Esophagus muscularis mucosa (tissue), 4 donors: Measurements from ENCODE around the gene ZKSCAN3.

Experiments
- EP300 ChIP-seq: sonication (generic); formaldehyde crosslinking; IDR thresholded peaks from one replicate; pipeline ENCODE4 v1.6.1; 2017; ENCODE audit warnings: antibody characterized with exemption
- POLR2AphosphoS5 ChIP-seq, 2 donors: sonication (generic); formaldehyde crosslinking; IDR thresholded peaks; one replicate each; pipeline ENCODE4 v1.6.1; 2017; ENCODE audit warnings: antibody characterized with exemption in 2 of 2
- TF ChIP-seq, protein P1 (sequence below), 3 experiments: fragments of 200-600 bp in 2 of 3; fragments of 450-650 bp in 1 of 3; sonication (generic) in 2 of 3; IDR thresholded peaks; one replicate each; pipeline ENCODE4 v1.5.1; 2017 to 2019; ENCODE audit warnings: antibody characterized with exemption in 3 of 3, mild to moderate bottlenecking in 2 of 3, moderate library complexity in 1 of 3

DNA sequence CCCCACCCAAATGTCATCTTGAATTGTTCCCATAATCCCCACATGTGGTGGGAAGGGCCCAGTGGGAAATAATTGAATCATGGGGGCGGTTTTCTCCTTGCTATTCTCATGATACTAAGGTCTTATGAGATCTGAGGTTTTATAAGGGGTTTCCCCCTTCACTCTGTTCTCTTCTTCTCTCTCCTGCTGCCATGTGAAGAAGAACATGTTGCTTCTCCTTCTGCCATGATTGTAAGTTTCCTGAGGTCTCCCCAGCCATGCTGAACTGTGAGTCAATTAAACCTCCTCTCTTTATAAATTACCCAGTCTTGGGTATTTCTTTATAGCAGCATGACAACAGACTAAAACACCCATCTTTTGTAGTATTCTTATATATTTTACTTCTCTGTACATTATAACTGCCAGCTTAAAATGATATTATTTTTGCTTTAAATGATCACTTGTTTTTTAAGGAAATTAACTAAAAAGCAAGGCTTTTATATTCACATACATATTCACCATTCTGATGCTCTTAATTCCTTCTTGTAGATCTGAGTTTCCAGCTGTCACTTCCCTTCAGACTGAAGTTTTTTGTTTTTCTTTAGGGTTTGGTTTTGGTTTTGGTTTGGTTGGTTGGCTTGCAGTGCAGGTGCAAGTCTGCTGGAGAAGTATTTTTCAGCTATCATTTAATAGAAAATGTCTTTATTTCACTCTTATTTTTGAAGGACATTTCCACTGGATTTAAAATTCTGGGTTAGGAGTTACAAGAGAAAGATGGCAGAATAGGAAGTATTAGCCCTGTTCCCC lies 9.2 kb upstream of the ZKSCAN3 start:
- no peak for TF ChIP-seq POLR2AphosphoS5 (IDR thresholded peaks at IDR 0.05)
- no peak for TF ChIP-seq EP300
- TF ChIP-seq, protein P1, sequence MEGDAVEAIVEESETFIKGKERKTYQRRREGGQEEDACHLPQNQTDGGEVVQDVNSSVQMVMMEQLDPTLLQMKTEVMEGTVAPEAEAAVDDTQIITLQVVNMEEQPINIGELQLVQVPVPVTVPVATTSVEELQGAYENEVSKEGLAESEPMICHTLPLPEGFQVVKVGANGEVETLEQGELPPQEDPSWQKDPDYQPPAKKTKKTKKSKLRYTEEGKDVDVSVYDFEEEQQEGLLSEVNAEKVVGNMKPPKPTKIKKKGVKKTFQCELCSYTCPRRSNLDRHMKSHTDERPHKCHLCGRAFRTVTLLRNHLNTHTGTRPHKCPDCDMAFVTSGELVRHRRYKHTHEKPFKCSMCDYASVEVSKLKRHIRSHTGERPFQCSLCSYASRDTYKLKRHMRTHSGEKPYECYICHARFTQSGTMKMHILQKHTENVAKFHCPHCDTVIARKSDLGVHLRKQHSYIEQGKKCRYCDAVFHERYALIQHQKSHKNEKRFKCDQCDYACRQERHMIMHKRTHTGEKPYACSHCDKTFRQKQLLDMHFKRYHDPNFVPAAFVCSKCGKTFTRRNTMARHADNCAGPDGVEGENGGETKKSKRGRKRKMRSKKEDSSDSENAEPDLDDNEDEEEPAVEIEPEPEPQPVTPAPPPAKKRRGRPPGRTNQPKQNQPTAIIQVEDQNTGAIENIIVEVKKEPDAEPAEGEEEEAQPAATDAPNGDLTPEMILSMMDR (IDR thresholded peaks at IDR 0.05) = no peak
